ENCODE results near the gene EID3. TPM values are rescaled to one million over a fixed set of nuclear protein-coding genes. Genes with fewer than 3 reads are reported as not detected.

EID3 gene
- polyA plus RNA-seq, 1 donor from 2014 or later = 0.37 TPM

DNA sequence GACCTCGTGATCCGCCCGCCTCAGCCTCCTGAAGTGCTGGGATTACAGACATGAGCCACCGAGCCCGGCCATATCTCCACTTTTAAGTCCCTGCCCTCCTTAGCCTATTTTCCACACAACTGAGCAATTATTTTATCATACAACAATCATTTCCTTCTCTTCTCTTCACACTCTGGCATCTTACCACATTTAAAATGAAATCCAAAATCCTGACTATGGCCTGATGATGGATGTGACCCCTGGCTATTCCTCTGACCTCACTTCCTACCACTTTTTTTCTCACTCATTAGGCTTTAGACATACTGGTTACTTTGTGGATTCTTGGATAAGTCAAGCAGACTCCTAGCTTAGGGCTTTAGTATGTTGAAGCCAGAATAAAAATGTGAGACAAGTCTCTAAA lies 21.9 kb upstream of the EID3 start:
- Histone ChIP-seq H3K9me3 (ENCODE audit: low read length) (no peaks in the 10 kb centered on the region), H4K20me1 (ENCODE audit: insufficient read depth) (no peaks in the 10 kb centered on the region), H3K27ac (ENCODE audit: low read length) (no peak overlapping the region), H3K27me3 (ENCODE audit: insufficient read depth, low read depth, low read length) (no peaks in the 10 kb centered on the region), H3K9ac (ENCODE audit: low read length) (no peak overlapping the region), H3K4me3 (ENCODE audit: low read length) (no peak overlapping the region), H3K4me2 (ENCODE audit: low read length) (no peak overlapping the region), H3K79me2 (replicated peaks; ENCODE audit: insufficient read depth, low read length) (no peaks in the 10 kb centered on the region), H2AFZ (ENCODE audit: low read depth, low read length) (no peak overlapping the region), H3F3A (ENCODE audit: insufficient read depth, low read length, poor library complexity, severe bottlenecking) (no peaks in the 10 kb centered on the region), H3K36me3 (ENCODE audit: insufficient read depth, low read length) (no peaks in the 10 kb centered on the region), H3K9me2 (ENCODE audit: insufficient read depth, low read length) (no peaks in the 10 kb centered on the region)
- TF ChIP-seq, protein P1, sequence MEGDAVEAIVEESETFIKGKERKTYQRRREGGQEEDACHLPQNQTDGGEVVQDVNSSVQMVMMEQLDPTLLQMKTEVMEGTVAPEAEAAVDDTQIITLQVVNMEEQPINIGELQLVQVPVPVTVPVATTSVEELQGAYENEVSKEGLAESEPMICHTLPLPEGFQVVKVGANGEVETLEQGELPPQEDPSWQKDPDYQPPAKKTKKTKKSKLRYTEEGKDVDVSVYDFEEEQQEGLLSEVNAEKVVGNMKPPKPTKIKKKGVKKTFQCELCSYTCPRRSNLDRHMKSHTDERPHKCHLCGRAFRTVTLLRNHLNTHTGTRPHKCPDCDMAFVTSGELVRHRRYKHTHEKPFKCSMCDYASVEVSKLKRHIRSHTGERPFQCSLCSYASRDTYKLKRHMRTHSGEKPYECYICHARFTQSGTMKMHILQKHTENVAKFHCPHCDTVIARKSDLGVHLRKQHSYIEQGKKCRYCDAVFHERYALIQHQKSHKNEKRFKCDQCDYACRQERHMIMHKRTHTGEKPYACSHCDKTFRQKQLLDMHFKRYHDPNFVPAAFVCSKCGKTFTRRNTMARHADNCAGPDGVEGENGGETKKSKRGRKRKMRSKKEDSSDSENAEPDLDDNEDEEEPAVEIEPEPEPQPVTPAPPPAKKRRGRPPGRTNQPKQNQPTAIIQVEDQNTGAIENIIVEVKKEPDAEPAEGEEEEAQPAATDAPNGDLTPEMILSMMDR (IDR thresholded peaks at IDR 0.05; ENCODE audit: poor library complexity, severe bottlenecking) = no peak
- TF ChIP-seq EZH2 (IDR thresholded peaks at IDR 0.05; ENCODE audit: borderline replicate concordance, insufficient read depth, low read length, poor library complexity, severe bottlenecking) (no peak), POLR2AphosphoS5 (IDR thresholded peaks at IDR 0.05) (no peak), SMC3 (conservative IDR thresholded peaks at IDR 0.05; ENCODE audit: poor library complexity) (no peak)

DNA sequence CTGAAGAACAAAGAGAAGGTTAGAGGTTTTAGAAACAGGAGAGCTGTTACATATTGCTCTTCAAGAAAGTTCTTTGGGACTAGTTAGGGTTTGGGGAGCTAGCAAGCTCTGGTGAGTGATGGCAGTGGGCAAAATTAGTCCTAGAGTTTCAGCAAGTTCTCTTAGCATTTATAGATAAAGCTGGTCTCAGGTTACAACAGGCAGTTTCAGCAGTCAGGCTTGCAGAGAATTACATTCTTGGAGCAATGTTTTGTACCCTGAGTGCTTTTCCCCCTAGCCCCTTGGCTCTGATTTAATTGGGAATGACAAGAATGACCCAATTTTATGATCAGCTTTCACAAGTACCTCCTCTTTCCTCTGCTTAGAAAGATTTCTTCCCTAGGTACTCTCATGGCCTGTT lies 21.4 kb upstream of the EID3 start:
- Histone ChIP-seq H3F3A (ENCODE audit: insufficient read depth, low read length, poor library complexity, severe bottlenecking) (no peaks in the 10 kb centered on the region), H3K79me2 (replicated peaks; ENCODE audit: insufficient read depth, low read length) (no peaks in the 10 kb centered on the region), H3K9me2 (ENCODE audit: insufficient read depth, low read length) (no peaks in the 10 kb centered on the region), H3K9me3 (ENCODE audit: low read length) (no peaks in the 10 kb centered on the region), H3K36me3 (ENCODE audit: insufficient read depth, low read length) (no peaks in the 10 kb centered on the region), H3K9ac (ENCODE audit: low read length) (no peak overlapping the region), H3K4me3 (ENCODE audit: low read length) (no peak overlapping the region), H3K27me3 (ENCODE audit: insufficient read depth, low read depth, low read length) (no peaks in the 10 kb centered on the region), H4K20me1 (ENCODE audit: insufficient read depth) (no peaks in the 10 kb centered on the region), H2AFZ (ENCODE audit: low read depth, low read length) (no peak overlapping the region), H3K4me2 (ENCODE audit: low read length) (no peak overlapping the region), H3K27ac (ENCODE audit: low read length) (no peak overlapping the region)
- TF ChIP-seq MXI1 (conservative IDR thresholded peaks at IDR 0.05; ENCODE audit: poor library complexity, severe bottlenecking) (no peak), RAD21 (conservative IDR thresholded peaks at IDR 0.05) (no peak), POLR2AphosphoS5 (IDR thresholded peaks at IDR 0.05) (no peak), EZH2 (IDR thresholded peaks at IDR 0.05; ENCODE audit: borderline replicate concordance, insufficient read depth, low read length, poor library complexity, severe bottlenecking) (no peak), SMC3 (conservative IDR thresholded peaks at IDR 0.05; ENCODE audit: poor library complexity) (no peak), EP300 (conservative IDR thresholded peaks at IDR 0.05; ENCODE audit: poor library complexity, severe bottlenecking) (no peak), TAF1 (IDR thresholded peaks at IDR 0.05; ENCODE audit: low read depth) (no peak)
- TF ChIP-seq, protein P1 (IDR thresholded peaks at IDR 0.05; ENCODE audit: poor library complexity, severe bottlenecking) = no peak
- TF ChIP-seq, protein P2, sequence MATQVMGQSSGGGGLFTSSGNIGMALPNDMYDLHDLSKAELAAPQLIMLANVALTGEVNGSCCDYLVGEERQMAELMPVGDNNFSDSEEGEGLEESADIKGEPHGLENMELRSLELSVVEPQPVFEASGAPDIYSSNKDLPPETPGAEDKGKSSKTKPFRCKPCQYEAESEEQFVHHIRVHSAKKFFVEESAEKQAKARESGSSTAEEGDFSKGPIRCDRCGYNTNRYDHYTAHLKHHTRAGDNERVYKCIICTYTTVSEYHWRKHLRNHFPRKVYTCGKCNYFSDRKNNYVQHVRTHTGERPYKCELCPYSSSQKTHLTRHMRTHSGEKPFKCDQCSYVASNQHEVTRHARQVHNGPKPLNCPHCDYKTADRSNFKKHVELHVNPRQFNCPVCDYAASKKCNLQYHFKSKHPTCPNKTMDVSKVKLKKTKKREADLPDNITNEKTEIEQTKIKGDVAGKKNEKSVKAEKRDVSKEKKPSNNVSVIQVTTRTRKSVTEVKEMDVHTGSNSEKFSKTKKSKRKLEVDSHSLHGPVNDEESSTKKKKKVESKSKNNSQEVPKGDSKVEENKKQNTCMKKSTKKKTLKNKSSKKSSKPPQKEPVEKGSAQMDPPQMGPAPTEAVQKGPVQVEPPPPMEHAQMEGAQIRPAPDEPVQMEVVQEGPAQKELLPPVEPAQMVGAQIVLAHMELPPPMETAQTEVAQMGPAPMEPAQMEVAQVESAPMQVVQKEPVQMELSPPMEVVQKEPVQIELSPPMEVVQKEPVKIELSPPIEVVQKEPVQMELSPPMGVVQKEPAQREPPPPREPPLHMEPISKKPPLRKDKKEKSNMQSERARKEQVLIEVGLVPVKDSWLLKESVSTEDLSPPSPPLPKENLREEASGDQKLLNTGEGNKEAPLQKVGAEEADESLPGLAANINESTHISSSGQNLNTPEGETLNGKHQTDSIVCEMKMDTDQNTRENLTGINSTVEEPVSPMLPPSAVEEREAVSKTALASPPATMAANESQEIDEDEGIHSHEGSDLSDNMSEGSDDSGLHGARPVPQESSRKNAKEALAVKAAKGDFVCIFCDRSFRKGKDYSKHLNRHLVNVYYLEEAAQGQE (IDR thresholded peaks at IDR 0.05; ENCODE audit: borderline replicate concordance) = no peak

Data from neural cell (in vitro differentiated cells).